ENCODE results near the gene DCAF10. TPM values are rescaled to one million over a fixed set of nuclear protein-coding genes. Genes with fewer than 3 reads are reported as not detected.

DCAF10 gene
- total RNA-seq, 1 donor from 2014 or later = 17.8 TPM

DNA sequence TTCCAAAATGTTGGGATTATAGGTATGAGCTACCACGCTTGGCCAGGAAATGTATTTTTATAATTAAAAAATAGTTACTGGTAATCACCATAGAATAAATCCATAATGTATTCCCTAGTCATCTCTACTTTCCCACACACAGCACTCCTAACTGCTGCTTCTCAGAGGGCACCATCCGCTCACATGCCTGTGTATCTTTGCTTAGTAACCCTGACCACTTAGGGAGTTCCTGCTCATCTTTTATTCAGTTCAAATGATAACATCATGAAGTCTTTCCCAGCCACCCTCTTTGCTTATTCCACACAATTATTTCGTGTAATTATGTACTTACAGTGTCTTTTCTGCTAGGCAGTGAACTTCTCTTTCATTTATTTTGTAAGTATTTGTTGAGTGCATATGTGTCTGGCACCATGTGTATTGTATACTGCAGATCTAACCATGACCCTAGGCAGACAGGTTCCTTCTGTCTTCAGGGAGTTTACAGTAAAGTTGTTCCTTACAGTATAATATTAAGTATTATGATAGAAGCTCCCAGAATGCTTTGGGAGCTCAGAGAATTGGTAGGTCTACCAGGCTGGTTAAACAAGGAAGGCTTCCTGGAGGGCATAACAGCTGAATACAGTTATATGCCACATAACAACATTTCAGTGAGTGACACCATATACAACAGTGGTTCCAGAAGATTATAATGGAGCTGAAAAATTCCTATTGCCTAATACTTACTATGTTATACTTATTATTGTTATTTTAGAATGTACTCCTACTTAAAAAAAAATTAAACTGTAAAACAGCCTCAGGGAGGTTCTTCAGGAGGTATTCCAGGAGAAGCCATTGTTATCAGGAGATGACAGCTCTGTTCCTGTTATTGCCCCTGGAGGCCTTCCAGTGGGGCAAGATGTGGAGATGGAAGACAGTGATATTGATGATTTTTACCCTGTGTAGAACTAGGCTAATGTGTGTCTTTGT lies 39.2 kb downstream of the DCAF10 start:
- no peak overlapping the region for H3K4me3 ChIP-seq (ENCODE audit: low read depth, low read length)
- TF ChIP-seq, protein P1, sequence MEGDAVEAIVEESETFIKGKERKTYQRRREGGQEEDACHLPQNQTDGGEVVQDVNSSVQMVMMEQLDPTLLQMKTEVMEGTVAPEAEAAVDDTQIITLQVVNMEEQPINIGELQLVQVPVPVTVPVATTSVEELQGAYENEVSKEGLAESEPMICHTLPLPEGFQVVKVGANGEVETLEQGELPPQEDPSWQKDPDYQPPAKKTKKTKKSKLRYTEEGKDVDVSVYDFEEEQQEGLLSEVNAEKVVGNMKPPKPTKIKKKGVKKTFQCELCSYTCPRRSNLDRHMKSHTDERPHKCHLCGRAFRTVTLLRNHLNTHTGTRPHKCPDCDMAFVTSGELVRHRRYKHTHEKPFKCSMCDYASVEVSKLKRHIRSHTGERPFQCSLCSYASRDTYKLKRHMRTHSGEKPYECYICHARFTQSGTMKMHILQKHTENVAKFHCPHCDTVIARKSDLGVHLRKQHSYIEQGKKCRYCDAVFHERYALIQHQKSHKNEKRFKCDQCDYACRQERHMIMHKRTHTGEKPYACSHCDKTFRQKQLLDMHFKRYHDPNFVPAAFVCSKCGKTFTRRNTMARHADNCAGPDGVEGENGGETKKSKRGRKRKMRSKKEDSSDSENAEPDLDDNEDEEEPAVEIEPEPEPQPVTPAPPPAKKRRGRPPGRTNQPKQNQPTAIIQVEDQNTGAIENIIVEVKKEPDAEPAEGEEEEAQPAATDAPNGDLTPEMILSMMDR (conservative IDR thresholded peaks at IDR 0.05; ENCODE audit: low read depth, low read length) = no peak
- no peak for DNase-seq (ENCODE audit: low read depth)

DNA sequence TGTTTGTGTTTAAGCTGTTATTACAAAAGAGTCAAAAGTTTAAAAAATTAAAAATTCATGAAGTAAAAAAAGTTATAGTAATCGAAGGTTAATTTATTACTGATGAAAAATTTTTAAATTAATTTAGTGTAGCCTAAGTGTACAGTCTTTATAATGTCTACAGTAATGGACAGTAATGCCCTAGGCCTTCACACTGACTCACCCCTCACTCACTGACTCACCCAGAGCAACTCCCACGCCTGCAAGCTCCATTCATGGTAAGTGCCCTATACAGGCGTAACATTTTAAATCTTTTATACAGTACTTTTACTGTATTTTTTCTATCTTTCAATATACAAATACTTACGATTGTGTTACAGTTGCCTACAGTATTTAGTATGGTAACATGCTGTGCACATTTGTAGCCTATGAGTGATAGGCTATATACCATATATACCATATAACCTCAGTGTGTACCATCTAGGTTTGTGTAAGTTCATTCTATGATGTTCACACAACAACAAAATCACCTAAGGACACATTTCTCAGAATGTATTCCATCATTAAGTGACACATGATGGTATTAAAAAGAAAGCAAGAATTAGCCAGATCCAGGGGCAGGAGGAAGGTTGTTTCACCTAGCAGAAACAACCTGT lies 40.1 kb downstream of the DCAF10 start:
- DNase-seq (ENCODE audit: low read depth) = peak; percentile 9
- TF ChIP-seq, protein P1 (conservative IDR thresholded peaks at IDR 0.05; ENCODE audit: low read depth, low read length) = no peak

DNA sequence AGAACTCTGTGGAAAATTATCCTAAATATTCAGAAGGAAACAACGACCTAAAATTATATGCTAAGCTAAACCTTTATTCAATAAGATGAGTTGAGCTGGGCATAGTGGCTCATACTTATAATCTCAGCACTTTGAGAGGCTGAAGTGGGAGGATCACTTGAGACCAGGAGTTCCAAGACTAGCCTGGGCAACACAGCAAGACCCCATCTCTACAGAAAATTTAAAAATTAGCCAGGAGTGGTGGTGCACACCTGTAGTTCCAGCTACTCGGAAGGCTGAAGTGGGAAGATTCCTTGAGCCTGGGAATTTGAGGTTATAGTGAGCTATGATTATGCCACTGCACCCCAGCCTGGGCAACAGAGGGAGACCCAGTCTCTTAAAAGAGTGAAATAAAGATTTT lies 51.6 kb downstream of the DCAF10 start:
- H3K4me3 ChIP-seq (ENCODE audit: low read depth, low read length) = no peak overlapping the region
- TF ChIP-seq, protein P1 (conservative IDR thresholded peaks at IDR 0.05; ENCODE audit: low read depth, low read length) = no peak
- no peak for DNase-seq (ENCODE audit: low read depth)

More for the DNA sequence above, 40.1 kb downstream of the DCAF10 start:
- no peak overlapping the region for H3K4me3 ChIP-seq (ENCODE audit: low read depth, low read length)

DNA sequence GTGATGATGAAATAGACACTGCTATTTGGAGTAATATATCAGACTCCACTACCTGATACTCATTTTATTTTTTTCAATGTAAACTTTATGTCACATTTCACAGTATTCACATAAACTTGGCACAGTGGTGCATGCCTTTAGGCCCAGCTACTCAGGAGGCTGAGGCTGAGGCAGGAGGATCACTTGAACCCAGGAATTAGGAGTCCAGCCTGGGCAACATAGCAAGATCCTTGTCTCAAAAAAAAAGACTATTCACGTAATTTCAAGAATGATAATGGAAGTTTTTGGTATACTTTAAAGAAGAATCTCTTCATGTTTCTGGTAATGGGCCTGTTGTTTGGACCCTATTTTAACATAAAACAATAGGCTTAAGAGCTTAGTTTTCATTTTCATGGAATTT lies 56.0 kb downstream of the DCAF10 start:
- no peak for DNase-seq (ENCODE audit: low read depth)
- H3K4me3 ChIP-seq (ENCODE audit: low read depth, low read length) = no peak overlapping the region
- TF ChIP-seq, protein P1 (conservative IDR thresholded peaks at IDR 0.05; ENCODE audit: low read depth, low read length) = no peak

DNA sequence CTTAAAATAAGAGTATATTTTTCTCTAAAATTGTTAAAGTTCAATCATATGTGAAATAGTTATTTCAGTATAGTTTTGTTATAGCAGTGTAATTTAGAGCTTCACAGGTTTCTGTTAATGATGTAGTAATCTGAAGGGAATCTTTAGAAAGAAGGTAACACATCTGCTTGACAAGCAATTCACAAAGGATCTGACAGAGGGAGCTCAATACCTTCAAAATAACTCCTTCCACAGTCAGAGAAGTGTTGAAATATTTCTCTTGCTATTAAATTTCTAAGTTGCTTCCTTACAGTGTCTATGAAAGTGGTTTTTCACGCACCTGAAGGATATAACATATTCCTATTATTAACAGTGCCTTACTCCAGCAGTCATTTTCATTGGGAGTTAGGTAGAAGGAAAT lies 58.4 kb downstream of the DCAF10 start:
- no peak overlapping the region for H3K4me3 ChIP-seq (ENCODE audit: low read depth, low read length)
- no peak for DNase-seq (ENCODE audit: low read depth)
- TF ChIP-seq, protein P1 (conservative IDR thresholded peaks at IDR 0.05; ENCODE audit: low read depth, low read length) = peak; percentile 35

DNA sequence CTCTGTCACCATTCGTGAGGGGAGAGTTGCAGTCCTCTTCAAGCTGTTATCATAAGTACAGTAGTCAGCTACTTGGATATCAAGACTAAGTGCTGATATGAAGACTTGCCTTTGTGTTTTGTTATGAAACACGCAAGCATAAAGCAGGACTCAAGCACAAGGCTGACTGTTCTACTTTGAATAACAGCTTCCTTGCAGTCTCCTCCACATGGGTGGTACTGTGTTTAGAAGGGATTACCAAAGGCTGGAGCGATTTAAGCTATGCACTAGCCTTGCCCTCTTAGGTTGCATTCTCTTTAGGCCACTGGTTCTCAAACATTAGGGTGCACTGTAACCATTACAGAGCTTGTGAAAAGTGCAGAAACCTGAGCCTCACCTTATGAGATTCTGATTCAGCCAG lies 61.9 kb downstream of the DCAF10 start:
- no peak overlapping the region for H3K4me3 ChIP-seq (ENCODE audit: low read depth, low read length)
- no peak for DNase-seq (ENCODE audit: low read depth)
- TF ChIP-seq, protein P1 (conservative IDR thresholded peaks at IDR 0.05; ENCODE audit: low read depth, low read length) = no peak

All from epithelial cell of proximal tubule (primary cell).